ENCODE data around the gene BPIFB4.
"Not testable (repeated sequence)": the region's sequence is repeated elsewhere in the genome, so short reads cannot be mapped to it uniquely, and the experiment has no call there.

BPIFB4 gene

DNA sequence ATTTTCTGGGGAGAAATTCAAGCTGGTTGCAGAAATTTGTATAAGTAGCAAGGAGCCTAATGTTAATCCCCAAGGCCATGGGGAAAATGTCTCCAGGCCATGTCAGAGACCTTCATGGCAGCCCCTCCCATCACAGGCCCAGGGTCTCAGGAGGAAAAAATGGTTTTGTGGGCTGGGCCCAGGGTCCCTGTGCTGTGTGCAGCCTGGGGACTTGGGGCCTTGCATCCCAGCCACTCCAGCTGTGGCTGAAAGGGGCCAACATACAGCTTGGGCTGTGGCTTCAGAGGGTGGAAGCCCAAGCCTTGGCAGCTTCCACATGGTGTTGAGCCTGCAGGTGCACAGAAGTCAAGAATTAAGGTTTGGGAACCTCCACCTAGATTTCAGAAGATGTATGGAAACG lies 42.9 kb downstream of the BPIFB4 start:
- not testable (repeated sequence) for DNase-seq

DNA sequence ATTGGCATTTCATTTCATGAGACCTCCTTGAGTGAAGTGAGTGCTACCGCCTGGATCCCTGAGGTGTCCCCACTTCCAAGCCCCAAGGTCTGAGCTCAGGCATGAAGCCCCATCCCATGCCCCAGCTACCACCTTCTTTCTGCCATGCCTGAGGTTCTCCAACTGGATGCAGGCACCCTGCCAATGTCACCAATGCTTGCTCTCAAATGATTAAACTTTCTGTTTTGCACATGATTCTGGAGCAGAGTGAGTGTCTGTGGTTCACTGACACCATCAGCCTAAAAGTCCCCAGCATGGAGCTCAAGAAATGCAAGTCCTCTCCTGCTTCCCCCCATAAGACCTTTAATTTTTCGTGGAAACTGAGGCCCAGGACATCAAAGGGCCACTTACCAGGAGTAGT lies 44.8 kb downstream of the BPIFB4 start:
- no peak for DNase-seq

DNA sequence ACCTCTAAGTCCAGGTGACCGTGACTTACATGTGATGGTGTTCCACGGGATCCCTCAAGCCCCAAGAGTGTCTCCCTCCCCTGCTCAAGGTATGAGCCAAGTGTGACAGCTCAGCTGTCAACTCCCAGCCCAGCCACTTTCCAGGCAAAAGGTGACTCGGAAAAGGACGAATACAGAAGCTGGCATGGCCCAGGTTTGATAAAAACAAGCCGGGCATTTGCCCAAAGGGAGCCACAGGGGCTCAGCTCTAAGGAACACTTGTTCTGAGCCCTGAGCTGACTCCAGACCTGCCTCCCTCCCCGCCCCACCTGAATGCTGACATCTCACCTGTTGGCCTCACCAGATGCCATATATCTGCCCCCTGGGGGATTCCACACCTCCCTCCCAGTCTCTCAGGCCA lies 45.6 kb downstream of the BPIFB4 start:
- no peak for DNase-seq

DNA sequence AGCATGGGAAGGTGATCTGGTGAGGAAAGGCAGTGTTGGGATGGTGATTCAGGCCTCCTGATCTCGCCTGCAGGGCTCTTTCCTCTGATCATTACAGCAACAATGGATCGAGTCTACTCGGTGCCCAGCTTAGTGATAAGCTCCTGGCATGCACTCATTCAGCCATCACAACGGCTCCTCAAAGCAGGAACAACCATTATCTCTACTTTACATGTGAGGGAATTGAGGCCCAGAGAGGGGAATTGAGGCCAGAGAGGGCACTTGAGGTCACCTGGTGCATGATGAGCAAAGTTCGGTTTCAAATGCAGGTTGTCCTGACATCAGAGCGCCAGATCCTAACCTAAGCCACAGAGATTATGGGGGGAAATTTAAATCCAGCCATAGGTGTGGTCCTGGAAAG lies 46.5 kb downstream of the BPIFB4 start:
- no peak for DNase-seq

DNA sequence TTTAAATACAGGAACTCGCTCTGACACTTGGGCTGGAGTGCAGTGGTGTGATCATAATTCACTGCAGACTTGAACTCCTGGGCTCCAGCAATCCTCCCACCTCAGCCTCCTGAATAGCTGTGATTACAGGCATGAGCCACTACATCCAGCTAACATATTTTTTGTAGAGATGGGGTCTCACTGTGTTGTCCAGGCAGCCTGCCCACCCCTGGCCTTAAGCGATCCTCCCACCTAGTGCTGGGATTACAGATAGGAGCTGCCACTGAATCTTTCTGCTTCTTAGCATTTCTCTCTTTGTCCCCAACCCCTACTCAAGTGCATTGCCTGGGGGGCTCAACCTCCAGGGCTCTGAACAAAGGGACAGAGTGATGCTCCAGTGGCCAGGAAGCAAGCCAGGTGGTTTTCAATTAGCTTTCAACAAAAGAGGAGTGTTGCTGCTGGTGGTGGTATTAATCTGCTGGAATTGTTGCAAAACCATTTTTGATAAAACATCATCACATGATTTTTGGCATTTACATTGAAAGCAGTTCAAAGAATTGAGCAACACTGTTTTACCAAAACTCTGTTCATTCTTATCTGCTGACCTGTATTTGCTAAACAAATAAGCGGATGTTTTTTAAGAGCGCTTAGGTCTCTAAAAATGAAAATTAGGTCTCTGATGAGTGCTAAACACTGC lies 48.1 kb downstream of the BPIFB4 start:
- no peak for DNase-seq

DNA sequence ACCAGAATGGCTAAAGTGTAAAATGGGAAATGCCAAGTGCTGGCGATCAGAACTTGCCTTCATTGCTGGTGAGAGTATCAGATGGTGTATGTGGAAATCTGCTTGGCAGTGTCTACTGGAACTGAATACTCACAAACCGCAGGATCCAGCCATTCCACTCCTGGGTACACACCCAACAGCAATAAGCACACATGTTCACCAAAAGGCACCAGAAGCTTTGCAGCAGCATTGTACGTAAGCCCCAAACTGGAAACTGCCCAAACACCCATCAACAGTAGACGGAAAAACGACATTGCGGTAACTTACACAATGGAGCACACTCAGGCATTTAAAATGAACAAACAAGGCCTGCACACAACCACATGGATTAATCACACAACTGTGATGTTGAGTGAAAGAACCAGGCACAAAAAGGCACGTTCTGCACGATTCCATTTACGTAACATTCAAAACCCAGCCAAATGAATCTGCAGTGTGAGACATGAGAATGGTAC lies 51.2 kb downstream of the BPIFB4 start:
- no peak for DNase-seq

DNA sequence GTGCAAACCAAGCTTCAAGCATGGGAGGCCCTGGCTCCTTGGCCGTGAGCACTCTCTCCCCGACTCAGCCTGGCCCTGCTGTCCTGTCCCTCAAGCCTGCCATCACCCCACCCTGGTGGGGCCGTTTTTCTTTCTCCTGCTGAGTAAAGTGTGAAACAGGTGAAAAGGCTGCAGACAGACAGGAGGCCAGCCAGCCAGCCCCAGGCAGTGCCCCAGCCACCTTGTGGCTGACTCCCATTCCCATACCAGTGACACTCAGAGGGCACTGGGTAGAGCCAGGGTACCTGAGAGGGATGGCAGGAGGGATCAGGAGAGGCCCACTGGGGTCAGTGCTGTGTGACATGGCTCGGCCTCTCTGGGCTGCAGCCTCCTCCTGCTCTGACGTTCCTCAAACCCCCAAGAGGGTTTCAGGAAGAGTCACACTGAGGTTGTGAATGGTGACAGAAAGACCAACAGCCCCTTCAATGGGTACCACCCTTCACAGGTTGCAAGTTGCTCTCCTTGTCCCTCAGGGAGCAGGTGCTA lies 52.6 kb downstream of the BPIFB4 start:
- no peak for DNase-seq

DNA sequence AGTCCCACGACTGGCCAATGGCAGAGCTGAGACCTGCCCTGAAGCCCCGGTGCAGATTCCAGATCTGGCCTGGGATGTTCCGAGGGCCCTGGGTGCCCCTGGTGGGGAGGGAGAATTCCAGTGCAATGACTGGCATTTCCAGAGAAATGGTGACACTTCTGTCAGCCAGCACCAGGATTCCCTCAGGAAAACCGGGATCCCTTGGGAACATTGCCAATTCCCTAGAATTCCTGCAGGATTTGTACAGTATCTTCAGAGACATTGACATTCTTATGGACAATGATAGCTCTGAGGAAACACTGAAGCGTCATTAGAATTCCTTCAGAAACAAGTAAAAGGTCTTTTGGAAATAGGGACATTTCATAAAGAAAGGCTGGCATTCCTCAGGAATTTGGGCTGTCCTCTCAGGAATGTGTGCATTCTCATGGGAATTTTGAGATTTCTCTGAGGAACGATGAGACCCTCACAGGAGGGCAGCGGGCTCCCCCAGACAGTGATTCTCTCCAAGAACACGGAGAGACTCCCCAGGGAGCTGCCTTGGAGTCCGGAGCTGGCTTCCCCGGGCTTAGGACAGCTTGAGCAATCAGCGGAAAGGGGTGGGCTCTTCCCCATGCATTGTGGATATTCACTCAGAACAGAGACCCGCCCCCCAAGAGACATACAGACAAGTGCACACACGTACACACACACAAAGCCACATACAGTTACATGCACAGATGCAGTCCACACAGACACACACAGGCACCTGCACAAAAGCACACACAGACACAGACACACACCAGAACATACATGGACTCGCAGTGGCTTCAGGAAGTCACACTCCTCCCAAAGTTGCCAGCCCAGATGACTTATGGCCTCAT lies 53.3 kb downstream of the BPIFB4 start:
- DNase-seq, result no peak

DNA sequence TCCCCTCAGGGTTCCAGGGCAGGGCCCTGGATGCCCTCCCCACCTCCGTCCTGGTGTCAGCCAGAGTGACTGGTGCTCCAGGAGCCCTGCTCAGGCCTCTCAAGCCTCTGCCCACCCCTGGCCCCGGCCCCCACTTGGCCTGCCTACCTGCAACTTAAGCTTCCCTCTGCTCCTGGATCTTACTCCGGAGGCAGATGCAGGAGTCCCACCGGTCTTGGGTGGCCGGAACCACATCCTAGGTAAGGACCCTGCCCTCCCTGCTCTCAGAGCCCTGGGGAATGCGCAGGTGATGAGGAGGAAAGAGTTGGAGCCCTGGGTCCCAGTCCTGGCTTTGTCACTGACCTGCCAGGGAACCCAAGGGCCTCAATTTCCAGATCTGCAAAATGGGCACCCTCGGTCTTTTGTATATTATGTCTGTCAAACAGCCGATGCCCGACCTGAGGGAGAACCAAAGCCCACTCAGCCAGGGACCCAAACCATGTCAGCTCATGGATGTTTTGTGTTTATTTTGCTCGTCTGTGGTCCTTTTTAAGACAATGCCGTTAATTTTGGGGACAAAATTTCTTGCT lies 54.0 kb downstream of the BPIFB4 start:
- no peak for DNase-seq

DNA sequence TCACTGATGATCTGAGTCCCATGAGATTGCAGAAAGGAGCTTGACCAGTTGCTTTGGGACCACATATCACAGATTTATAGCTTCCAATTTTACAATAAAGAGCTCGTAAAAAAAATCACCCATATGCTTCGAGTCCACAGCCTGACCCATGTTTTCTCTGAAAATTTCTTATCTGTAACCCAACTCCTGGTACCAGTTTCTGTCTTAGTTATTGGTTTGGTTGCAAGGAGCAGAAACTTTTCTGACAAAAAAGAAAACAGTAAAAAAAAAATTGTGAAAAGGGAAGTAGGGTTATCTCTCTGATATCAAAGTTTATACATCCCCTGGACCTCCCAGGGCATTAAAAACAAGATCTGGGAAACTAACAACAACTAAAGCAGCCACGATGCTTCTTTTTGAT lies 57.8 kb downstream of the BPIFB4 start:
- no peak for DNase-seq

DNA sequence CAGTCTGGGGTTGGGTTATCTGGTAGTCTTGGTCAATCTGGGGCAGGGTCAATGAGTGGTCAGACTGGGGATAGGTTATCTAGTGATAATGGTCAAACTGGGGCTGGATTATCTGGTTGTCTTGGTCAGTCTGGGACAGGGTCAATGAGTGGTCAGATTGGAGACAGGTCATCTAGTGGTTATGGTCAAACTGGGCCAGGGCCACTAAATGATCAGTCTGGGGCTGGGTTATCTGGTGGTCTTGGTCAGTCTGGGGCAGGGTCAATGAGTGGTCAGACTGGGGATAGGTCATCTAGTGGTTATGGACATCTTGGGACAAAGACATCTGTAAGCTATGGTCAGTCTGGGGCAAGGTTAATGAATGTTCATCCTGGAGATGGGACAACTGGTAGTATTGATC lies 60.0 kb downstream of the BPIFB4 start:
- DNase-seq, result no peak

DNA sequence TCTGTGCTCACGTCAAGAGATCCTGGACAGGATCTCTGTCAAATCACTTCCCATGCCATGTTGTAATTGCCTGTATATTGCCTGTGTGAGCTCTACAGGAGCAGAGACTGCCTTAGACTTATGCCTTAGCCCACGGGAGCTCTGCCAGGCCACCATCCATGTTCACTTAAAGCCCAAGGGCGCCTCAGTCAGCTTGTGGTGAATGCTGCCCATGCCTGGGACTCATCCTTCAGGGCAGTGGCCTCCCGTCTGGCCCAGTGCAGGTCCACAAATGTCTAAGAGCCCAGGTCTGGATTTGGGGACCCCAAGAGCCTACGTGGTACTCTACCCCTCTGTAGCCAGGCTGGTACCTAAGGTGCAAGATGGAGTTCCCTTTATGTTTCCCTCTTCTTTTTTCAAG lies 66.1 kb downstream of the BPIFB4 start:
- no peak for DNase-seq

DNA sequence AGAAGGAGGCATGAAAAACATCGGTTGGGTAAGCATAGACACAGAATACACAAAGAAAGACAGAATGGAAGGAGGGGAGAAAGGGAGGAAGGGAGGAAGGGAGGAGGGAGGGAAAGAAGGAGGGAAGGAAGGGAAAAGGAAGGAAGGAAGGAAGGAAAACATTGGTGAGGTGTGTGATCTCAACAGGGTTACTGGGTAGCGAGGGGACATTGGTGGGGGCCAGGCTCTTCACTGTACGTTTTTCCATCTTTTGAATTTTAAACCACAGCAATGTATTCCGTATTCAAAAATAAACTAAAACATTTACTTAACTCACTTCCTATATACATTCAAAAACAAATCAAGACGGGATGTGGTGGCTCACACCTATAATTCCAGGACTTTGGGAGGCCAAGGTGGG lies 67.9 kb downstream of the BPIFB4 start:
- no peak for DNase-seq

DNA sequence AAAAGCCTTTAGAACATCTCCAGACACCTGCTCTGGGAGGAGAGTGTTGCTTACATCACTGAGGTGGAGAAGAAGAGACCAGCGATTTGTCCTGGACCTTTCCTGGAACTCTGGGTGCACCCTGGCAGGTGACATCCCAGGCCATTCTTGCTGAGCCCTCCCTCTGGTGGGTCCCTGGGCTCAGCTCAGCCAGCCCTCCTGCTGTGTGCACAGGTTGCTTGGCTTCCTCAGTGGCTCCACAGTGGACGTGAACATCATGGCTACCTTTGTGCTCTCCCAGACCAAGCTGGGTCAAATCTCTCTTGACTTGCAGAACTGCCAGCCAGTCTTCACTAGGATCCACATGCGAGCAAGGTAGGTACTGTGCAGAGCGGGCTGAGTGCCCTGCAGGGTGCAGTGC lies 68.6 kb downstream of the BPIFB4 start:
- no peak for DNase-seq

DNA sequence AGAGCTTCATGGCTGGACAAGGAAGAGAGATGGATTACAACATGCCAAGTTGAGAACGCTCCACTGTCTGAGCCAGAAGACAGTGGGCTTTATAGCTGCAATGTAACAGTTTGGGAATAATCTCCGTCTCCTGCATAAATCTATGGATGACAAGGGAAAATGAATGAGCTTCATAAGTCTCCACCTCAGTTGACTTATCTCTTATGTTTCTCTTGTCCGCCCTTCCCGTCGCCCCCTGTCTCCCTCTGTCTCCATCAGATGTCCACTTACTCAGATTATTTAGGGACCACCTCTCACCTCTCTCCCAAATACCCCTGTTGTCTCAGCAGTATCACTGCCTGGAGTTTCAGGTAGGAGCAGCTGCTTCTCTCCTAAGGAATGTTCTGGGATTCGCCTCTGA lies 74.8 kb downstream of the BPIFB4 start:
- no peak for DNase-seq

DNA sequence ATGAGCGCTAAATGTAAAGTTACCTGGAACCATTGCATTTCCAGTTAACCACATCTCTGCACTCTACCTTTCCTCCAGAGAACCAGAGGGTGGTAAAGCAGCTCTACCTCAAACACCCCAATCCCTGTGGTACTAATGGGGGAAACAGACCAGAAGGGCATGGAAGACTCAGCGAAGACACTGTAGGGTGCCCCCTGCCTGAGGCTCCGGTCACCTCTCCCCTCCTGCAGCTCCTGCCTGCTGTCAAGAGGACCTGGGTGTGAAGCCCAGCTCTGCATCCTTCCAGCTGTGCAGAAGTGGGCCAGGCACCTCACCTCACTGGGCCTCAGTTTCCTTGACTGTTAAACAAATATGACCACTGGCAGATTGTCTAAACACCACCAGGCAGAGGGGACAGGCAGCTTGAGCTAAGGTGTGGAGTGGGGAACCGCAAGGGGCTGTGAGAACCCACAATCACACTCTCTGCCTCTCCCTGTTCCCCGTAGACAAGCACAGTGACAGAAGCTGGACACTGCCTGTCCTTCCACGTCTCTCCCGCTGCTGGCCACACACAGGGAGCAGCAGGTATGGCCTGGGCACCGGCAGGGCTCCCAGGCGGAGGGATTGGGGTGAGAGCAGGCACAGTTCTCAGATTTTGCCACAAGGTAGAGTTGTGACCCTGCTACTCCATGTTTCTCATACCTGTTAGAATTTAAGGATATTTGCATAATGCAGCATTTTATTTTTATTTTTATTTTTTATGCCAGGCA lies 79.4 kb downstream of the BPIFB4 start:
- DNase-seq, result no peak

DNA sequence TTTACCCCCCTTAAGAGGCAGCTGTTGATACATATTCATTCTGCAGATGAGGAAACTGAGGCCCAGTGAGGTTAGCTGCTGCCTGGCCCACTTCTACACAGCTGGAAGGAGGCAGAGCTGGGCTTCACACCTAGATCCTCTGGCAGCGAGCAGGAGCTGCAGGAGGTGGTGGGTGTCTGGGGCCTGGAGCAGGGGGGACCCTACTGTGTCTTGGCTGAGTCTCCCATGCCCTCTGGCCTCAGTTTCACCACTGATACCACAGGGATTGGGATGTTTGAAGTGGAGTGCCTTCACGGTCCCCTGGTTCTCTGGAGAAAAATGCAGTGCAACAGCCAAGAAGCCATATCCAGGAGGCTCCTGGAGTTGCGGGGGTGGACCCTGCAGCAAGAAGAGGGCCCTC lies 80.3 kb downstream of the BPIFB4 start:
- DNase-seq, result no peak

DNA sequence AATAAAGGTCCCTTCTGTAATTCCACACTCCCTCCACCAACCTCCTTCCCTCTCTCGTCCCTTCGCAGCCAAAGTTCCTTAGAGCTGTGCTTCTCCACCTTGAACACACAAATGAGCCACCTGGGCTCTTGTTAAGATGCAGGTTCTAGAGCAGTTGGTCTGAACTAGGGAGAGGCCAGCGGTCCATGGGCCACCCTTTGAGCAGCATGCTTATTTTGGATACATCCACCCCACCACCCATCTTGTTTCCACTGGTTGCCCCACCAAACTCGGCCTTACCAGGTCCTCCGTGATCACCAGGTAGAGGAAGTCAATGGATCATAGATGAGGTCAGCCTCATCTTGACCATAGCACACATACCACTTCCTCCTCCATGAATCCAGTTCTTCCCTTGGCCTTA lies 81.2 kb downstream of the BPIFB4 start:
- DNase-seq, result no peak

Data from NK-92 treated with Interleukin-12 subunit alpha and Interleukin-12 subunit beta, amount 100 ng/mL, for 24 hours (cell line).